H1 (cell line): ENCODE data around the gene RSAD1. TPM values are rescaled to one million over a fixed set of nuclear protein-coding genes. Genes with fewer than 3 reads are reported as not detected.

Experiments
- ASH2L ChIP-seq: fragments of 200-600, 300-600 bp; sonication (generic); IDR thresholded peaks from one replicate; pipeline ENCODE4 v1.7.1; 2017; ENCODE audit warnings: low read length
- CHD1 ChIP-seq: IDR thresholded peaks from 2 replicates; pipeline ENCODE4 v1.6.1; 2012; ENCODE audit warnings: low read depth, low read length, improper control_type of control experiment
- EGR1 ChIP-seq: IDR thresholded peaks from 2 replicates; pipeline ENCODE4 v1.6.1; 2011; ENCODE audit warnings: low read depth, low read length, borderline replicate concordance
- RXRA ChIP-seq: IDR thresholded peaks from 2 replicates; pipeline ENCODE4 v1.6.1; 2011; ENCODE audit warnings: low read depth, mild to moderate bottlenecking, low read length, moderate library complexity; ENCODE audit not compliant: insufficient read depth
- TEAD4 ChIP-seq: IDR thresholded peaks from 2 replicates; pipeline ENCODE4 v1.6.1; 2012; ENCODE audit warnings: low read depth, low read length, inconsistent platforms, mixed read lengths
- polyA plus RNA-seq, 7 experiments: library from polyadenylated mRNA; depleted of rRNA in 3 of 7; stranded (reverse) in 5 of 7; unstranded in 2 of 7; fragments of >200 nt in 5 of 7; fragments of 200-250 nt in 2 of 7; gene quantifications; 1 replicate in 5 of 7; 2 replicates in 1 of 7; 4 replicates in 1 of 7; pipeline versions ENCODE4 v1.2.1 to v1.2.3, GENCODE V29; 2011 to 2013; ENCODE audit warnings: missing spikeins in 2 of 7, mixed read lengths in 2 of 7
- total RNA-seq: library from RNA; stranded (reverse); fragmentation: NEBNext Ultra II Directional; extraction: Animal tissue kit (Norgen Biotek cat#: 25700); gene quantifications from 2 replicates; pipeline ENCODE4 v1.2.1, GENCODE V29; 2021
- TF ChIP-seq, protein P1 (sequence below): IDR thresholded peaks from 2 replicates; pipeline ENCODE4 v1.6.1; 2011; ENCODE audit warnings: low read depth, mild to moderate bottlenecking, low read length; ENCODE audit not compliant: insufficient read depth

The RSAD1 gene
- total and polyA plus RNA-seq, 2 of the 8 experiments (the other 6 are each of a cell fraction or from before 2014, with no cell fraction given) = 17.9 to 33.5 TPM

DNA sequence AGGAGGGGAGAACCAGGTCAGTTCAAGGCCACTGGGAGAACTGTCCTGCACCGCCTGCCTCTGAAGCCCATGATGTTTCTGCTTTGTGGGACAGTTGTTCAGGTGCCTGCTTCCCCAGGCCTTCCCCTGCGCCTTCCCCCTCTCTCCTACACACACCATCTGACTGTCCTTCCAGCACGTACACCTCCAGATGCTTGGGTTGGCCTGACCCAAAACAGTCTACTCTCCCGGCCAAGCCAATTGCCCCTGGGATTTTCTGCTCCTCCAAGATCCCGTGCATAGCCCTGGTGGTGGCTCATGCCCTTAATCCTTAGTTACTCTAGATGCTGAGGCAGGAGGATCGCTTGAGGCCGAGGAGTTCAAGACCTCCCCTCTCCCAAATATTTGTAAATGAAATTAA, 684 bp upstream of the RSAD1 start (continued):
- no peak for TF ChIP-seq TEAD4
- TF ChIP-seq, protein P1, sequence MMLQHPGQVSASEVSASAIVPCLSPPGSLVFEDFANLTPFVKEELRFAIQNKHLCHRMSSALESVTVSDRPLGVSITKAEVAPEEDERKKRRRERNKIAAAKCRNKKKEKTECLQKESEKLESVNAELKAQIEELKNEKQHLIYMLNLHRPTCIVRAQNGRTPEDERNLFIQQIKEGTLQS = no peak
- no peak for TF ChIP-seq CHD1
- no peak for TF ChIP-seq RXRA
- TF ChIP-seq EGR1 = no peak
- TF ChIP-seq ASH2L = no peak
- TF ChIP-seq, all 59 proteins: peak for 0
